ENCODE data around the gene NR2E3.
A peak's percentile ranks its signal among the peaks of the same experiment; 100 is the strongest.

NR2E3 gene

DNA sequence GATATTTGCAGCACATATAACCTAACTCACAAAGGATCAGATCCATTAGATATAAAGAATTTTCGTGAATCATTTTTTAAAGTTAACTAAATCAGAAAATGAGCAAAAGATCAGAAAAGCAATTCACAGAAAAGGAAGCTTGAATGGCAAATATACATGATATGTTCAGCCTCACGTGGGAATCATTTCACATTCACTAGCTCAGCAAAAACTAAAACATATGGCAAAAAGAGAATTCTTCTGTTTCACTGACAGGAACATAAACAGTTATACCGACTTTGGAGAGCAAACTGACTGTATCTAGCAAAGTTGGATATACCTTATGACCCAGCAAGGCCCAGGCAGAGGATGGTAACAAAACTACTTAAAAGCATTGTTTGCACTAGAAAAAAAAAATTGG is 34.0 kb upstream of the NR2E3 start:
- TF ChIP-seq YY1 (IDR thresholded peaks at IDR 0.05; ENCODE audit: low read depth): no peak
- TF ChIP-seq, protein P1, sequence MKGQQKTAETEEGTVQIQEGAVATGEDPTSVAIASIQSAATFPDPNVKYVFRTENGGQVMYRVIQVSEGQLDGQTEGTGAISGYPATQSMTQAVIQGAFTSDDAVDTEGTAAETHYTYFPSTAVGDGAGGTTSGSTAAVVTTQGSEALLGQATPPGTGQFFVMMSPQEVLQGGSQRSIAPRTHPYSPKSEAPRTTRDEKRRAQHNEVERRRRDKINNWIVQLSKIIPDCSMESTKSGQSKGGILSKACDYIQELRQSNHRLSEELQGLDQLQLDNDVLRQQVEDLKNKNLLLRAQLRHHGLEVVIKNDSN (IDR thresholded peaks at IDR 0.05): no peak
- TF ChIP-seq EGR1 (IDR thresholded peaks at IDR 0.05): no peak
- TF ChIP-seq, protein P2, sequence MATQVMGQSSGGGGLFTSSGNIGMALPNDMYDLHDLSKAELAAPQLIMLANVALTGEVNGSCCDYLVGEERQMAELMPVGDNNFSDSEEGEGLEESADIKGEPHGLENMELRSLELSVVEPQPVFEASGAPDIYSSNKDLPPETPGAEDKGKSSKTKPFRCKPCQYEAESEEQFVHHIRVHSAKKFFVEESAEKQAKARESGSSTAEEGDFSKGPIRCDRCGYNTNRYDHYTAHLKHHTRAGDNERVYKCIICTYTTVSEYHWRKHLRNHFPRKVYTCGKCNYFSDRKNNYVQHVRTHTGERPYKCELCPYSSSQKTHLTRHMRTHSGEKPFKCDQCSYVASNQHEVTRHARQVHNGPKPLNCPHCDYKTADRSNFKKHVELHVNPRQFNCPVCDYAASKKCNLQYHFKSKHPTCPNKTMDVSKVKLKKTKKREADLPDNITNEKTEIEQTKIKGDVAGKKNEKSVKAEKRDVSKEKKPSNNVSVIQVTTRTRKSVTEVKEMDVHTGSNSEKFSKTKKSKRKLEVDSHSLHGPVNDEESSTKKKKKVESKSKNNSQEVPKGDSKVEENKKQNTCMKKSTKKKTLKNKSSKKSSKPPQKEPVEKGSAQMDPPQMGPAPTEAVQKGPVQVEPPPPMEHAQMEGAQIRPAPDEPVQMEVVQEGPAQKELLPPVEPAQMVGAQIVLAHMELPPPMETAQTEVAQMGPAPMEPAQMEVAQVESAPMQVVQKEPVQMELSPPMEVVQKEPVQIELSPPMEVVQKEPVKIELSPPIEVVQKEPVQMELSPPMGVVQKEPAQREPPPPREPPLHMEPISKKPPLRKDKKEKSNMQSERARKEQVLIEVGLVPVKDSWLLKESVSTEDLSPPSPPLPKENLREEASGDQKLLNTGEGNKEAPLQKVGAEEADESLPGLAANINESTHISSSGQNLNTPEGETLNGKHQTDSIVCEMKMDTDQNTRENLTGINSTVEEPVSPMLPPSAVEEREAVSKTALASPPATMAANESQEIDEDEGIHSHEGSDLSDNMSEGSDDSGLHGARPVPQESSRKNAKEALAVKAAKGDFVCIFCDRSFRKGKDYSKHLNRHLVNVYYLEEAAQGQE (IDR thresholded peaks at IDR 0.05; ENCODE audit: low read depth): no peak
- no peak for TF ChIP-seq TCF12 (IDR thresholded peaks at IDR 0.05; ENCODE audit: low read depth)
- TF ChIP-seq, protein P3, sequence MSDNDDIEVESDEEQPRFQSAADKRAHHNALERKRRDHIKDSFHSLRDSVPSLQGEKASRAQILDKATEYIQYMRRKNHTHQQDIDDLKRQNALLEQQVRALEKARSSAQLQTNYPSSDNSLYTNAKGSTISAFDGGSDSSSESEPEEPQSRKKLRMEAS (IDR thresholded peaks at IDR 0.05): no peak
- no peak for TF ChIP-seq ZBTB7A (IDR thresholded peaks at IDR 0.05; ENCODE audit: low read depth)
- TF ChIP-seq CREB1 (IDR thresholded peaks at IDR 0.05; ENCODE audit: low read depth): no peak
- no peak for TF ChIP-seq CEBPB (IDR thresholded peaks at IDR 0.05)
- TF ChIP-seq RAD21 (IDR thresholded peaks at IDR 0.05; ENCODE audit: low read depth): no peak
- no peak for TF ChIP-seq TEAD4 (IDR thresholded peaks at IDR 0.05)
- TF ChIP-seq EP300 (IDR thresholded peaks at IDR 0.05; ENCODE audit: borderline replicate concordance): no peak
- no peak for TF ChIP-seq NFIC (IDR thresholded peaks at IDR 0.05)
- no peak for TF ChIP-seq FOXM1 (IDR thresholded peaks at IDR 0.05; ENCODE audit: borderline replicate concordance, low read depth)
- no peak for TF ChIP-seq TAF1 (IDR thresholded peaks at IDR 0.05; ENCODE audit: low read depth)

DNA sequence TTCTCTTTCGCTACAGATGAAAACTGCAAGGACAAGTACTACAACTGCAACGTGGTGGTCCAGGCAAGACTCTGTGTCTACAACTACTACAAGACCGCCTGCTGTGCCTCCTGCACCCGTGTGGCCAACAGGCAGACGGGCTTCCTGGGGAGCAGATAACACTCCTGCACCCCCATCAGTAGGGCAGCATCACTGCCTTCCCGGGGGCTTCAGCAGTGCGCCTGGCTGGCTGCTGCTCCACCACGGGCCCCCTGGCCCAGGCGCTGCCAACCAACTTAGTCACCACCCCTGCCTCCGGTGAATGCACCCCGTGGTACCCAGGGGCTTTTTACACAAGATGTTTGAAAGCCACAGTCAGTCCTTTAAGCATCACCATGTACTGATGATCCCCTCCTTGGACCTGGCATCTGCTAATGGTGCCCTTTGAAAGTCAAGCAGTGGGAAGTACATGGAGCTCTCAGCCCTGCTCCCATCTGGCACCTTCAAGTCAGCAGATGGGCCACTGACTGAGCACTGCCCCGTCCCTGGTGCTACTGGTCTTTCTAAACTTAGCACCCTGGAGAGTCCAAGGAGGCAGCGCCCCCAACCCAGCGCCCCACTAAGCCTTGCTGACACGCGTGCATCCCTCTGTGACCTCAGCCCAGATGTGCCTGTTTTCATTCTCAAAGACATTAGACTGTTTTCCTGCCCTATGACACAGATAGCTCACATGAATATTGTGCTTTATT is 33.0 kb upstream of the NR2E3 start:
- TF ChIP-seq FOXM1 (IDR thresholded peaks at IDR 0.05; ENCODE audit: borderline replicate concordance, low read depth) (no peak), EP300 (IDR thresholded peaks at IDR 0.05; ENCODE audit: borderline replicate concordance) (no peak), TCF12 (IDR thresholded peaks at IDR 0.05; ENCODE audit: low read depth) (no peak), TAF1 (IDR thresholded peaks at IDR 0.05; ENCODE audit: low read depth) (no peak), CEBPB (IDR thresholded peaks at IDR 0.05) (no peak)
- TF ChIP-seq, protein P1 (IDR thresholded peaks at IDR 0.05): no peak

DNA sequence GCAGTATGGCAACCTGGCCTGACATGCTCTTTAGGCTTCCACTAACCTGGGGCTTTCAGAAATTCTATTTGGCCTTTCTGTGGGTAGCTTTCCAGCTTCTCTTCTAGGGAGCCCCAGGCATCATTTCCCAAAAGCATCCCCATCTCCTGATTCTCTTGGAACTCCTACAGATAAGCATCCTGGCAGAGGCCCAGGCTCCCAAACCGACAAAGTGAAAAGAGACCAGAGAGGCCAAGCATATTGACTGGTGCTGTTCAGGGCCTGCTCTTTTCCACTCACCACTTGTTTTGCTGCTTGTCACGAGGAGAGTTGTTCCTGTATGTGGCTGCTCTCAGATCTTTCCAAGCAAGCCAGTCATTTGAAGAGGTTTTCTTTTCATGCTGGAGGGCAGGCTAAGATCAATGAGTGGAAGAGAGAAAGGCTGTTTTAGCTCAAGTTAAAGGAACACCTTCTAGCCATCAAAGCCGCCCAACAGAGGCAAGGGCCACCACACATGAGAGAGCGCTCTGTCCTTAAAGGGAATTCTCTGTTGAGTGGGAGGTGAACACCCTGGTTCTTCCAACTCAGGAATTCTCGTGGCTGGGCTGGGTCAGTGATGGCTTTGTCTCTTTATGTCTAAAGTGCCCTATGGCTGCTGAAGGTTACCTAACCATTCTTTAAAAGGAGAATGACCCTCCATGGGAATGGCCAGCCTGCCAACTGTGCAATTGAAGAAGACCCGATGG is 31.1 kb upstream of the NR2E3 start:
- TF ChIP-seq RAD21 (IDR thresholded peaks at IDR 0.05; ENCODE audit: low read depth) (no peak), EGR1 (IDR thresholded peaks at IDR 0.05) (no peak), CEBPB (IDR thresholded peaks at IDR 0.05) (no peak), YY1 (IDR thresholded peaks at IDR 0.05; ENCODE audit: low read depth) (no peak), NFIC (IDR thresholded peaks at IDR 0.05) (no peak), TAF1 (IDR thresholded peaks at IDR 0.05; ENCODE audit: low read depth) (no peak), CREB1 (IDR thresholded peaks at IDR 0.05; ENCODE audit: low read depth) (no peak), EP300 (IDR thresholded peaks at IDR 0.05; ENCODE audit: borderline replicate concordance) (no peak), TCF12 (IDR thresholded peaks at IDR 0.05; ENCODE audit: low read depth) (no peak), TEAD4 (IDR thresholded peaks at IDR 0.05) (no peak)
- TF ChIP-seq, protein P3 (IDR thresholded peaks at IDR 0.05): no peak
- TF ChIP-seq, protein P2 (IDR thresholded peaks at IDR 0.05; ENCODE audit: low read depth): no peak
- TF ChIP-seq, protein P1 (IDR thresholded peaks at IDR 0.05): no peak

DNA sequence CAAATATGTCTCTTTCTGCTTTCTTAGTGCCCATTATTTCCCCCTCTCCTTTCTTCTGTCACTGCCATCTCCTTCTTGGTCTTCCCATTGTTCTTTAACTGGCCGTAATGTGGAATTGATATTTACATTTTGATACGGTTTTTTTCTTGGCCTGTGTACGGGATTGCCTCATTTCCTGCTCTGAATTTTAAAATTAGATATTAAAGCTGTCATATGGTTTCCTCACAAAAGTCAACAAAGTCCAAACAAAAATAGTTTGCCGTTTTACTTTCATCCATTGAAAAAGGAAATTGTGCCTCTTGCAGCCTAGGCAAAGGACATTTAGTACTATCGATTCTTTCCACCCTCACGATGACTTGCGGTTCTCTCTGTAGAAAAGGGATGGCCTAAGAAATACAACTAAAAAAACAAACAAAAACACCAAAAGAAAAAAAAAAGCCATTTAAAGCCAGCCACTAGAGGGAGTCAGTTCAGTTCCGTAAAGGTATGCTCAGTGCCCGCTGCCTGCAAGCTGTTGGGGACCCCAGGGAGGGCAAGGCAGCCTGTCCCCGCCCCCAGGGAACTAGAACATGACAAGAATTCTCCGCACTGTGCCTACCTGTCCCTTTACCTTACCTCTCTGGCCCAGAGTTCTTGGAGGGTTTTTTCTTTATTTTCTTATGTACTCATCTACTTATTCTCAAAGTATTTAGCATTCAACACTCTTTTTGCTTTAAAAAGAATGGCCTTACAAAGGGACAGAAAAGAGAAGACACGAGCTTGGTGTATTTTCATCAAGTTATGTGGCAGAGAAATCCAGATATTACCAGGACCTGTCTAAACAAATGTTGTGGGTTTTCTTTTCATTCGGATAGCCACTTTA is 30.0 kb upstream of the NR2E3 start:
- no peak for TF ChIP-seq NFIC (IDR thresholded peaks at IDR 0.05)
- TF ChIP-seq EGR1 (IDR thresholded peaks at IDR 0.05): no peak
- TF ChIP-seq, protein P2 (IDR thresholded peaks at IDR 0.05; ENCODE audit: low read depth): no peak
- TF ChIP-seq RAD21 (IDR thresholded peaks at IDR 0.05; ENCODE audit: low read depth): peak; percentile 69
- peak; percentile 76 for TF ChIP-seq ZBTB7A (IDR thresholded peaks at IDR 0.05; ENCODE audit: low read depth)
- TF ChIP-seq CEBPB (IDR thresholded peaks at IDR 0.05): no peak
- TF ChIP-seq, protein P3 (IDR thresholded peaks at IDR 0.05): no peak
